ENCODE measurements around the gene PSME2. TPM values are rescaled to one million over a fixed set of nuclear protein-coding genes. Genes with fewer than 3 reads are reported as not detected.

The PSME2 gene
- total and polyA plus RNA-seq, 9 of the 15 experiments (the other 6 are each of a cell fraction or from before 2014, with no cell fraction given) = 111 to 579 (median 159) TPM

GRCh38 chr14:24178399-24179178, 32.2 kb upstream of the PSME2 start:
- no TSS peak for BruUV-seq (replicated peaks)
- TF ChIP-seq HDAC1 (IDR thresholded peaks at IDR 0.05) (no peak), BRD9 (IDR thresholded peaks at IDR 0.05; ENCODE audit: low read depth, partially characterized antibody) (no peak), HBP1 (CRISPR knock-in tag; IDR thresholded peaks at IDR 0.05) (no peak), PPARD (CRISPR knock-in tag; IDR thresholded peaks at IDR 0.05) (no peak), XRCC4 (IDR thresholded peaks at IDR 0.05; ENCODE audit: extremely low read depth, insufficient read depth, insufficient read length) (no peak), ZNF408 (CRISPR knock-in tag; IDR thresholded peaks at IDR 0.05; ENCODE audit: low read depth) (no peak), RBM39 (optimal IDR thresholded peaks at IDR 0.05; ENCODE audit: low read depth, low read length) (no peak), PCBP1 (IDR thresholded peaks at IDR 0.05; ENCODE audit: low read depth, low read length, poor library complexity, severe bottlenecking) (no peak), HLTF (IDR thresholded peaks at IDR 0.05) (no peak), ZBTB11 (CRISPR knock-in tag; IDR thresholded peaks at IDR 0.05) (no peak)
- Histone ChIP-seq H3K27me3 (ENCODE audit: control insufficient read depth in 2 of 2, insufficient read depth in 2 of 2, low read length in 2 of 2) (no peaks in the 10 kb centered on the region), H3K4me2 (ENCODE audit: insufficient read depth, low read length) (no peak overlapping the region), H3K27ac (ENCODE audit: extremely low read depth, low read depth, low read length) (no peak overlapping the region), H3K79me2 (ENCODE audit: control insufficient read depth, insufficient read depth, low read length) (no peaks in the 10 kb centered on the region), H4K20me1 (replicated peaks; ENCODE audit: control insufficient read depth, insufficient read depth, low read length) (no peaks in the 10 kb centered on the region), H3K9me3 (replicated peaks; ENCODE audit: control insufficient read depth, insufficient read depth, low read depth, low read length) (no peaks in the 10 kb centered on the region), H3K4me1 (replicated peaks in 1 of 2; ENCODE audit: control insufficient read depth in 2 of 2, insufficient read depth in 2 of 2, low read length in 2 of 2) (no peaks in the 10 kb centered on the region; a peak in 2 of 5 replicates), H3K4me3 (no peak overlapping the region), H2AFZ (ENCODE audit: low read depth, low read length) (no peak overlapping the region), H3K9me1 (ENCODE audit: control insufficient read depth, insufficient read depth, low read length) (no peaks in the 10 kb centered on the region), H3K9ac (ENCODE audit: insufficient read depth in 1 of 2, low read depth in 2 of 2, low read length in 2 of 2) (no peak overlapping the region), H3K36me3 (ENCODE audit: control insufficient read depth, insufficient read depth, low read length) (peaks cover 51% of the 10 kb centered on the region; the same call in 2 of the 3 replicates)
- WGBS (ENCODE audit: insufficient coverage, low coverage, missing lambda C conversion rate) = 92% methylated on average over 10 of the region's 12 CpGs
- in situ Hi-C loops (cut with MboI) (no loop called here), intact Hi-C loops (cut with micrococcal nuclease) (no loop called here)
- ATAC-seq = no peak
- no peak for DNase-seq (ENCODE audit: extremely low read depth in 1 of 4, low spot score in 3 of 4)
- ChIA-PET POLR2A (interaction anchor here (0.6 to 1.2 kb wide), 3 partner anchors 10 to 63 kb away, joined by 3 to 6 read pairs (median 4); partner anchors contain the start of genes IPO4 and IRF9), CTCF (ENCODE audit: low intra/inter-chr PET ratio) (no interaction called here)
- no peak for FAIRE-seq

All from K562 (cell line).